ENCODE data around the gene SET.

Gene SET

GRCh38 chr9:128706671-128707381 is 17.8 kb downstream of the SET start:
- no peak for ATAC-seq
- TF ChIP-seq OSR1 (CRISPR knock-in tag; IDR thresholded peaks at IDR 0.05) (no peak), PATZ1 (CRISPR knock-in tag; IDR thresholded peaks at IDR 0.05; ENCODE audit: borderline replicate concordance) (no peak), TCF4 (CRISPR knock-in tag; IDR thresholded peaks at IDR 0.05; ENCODE audit: borderline replicate concordance) (no peak), PPARA (CRISPR knock-in tag; IDR thresholded peaks at IDR 0.05; ENCODE audit: borderline replicate concordance) (no peak), ARNTL (CRISPR knock-in tag; IDR thresholded peaks at IDR 0.05; ENCODE audit: borderline replicate concordance, low read depth) (no peak)

GRCh38 chr9:128707446-128707845 is 18.4 kb downstream of the SET start:
- no peak for ATAC-seq
- TF ChIP-seq BACH2 (CRISPR knock-in tag; IDR thresholded peaks at IDR 0.05; ENCODE audit: borderline replicate concordance) = no peak
- no peak for TF ChIP-seq ZNF70 (CRISPR knock-in tag; IDR thresholded peaks at IDR 0.05)
- TF ChIP-seq PATZ1 (CRISPR knock-in tag; IDR thresholded peaks at IDR 0.05; ENCODE audit: borderline replicate concordance) = no peak
- TF ChIP-seq ESRRG (CRISPR knock-in tag; IDR thresholded peaks at IDR 0.05) = no peak
- TF ChIP-seq TOX (CRISPR knock-in tag; IDR thresholded peaks at IDR 0.05; ENCODE audit: borderline replicate concordance) = no peak
- TF ChIP-seq ZC3H10 (CRISPR knock-in tag; IDR thresholded peaks at IDR 0.05) = no peak
- TF ChIP-seq TCF4 (CRISPR knock-in tag; IDR thresholded peaks at IDR 0.05; ENCODE audit: borderline replicate concordance) = no peak
- TF ChIP-seq ZFP30 (CRISPR knock-in tag; IDR thresholded peaks at IDR 0.05) = no peak
- TF ChIP-seq ARNTL (CRISPR knock-in tag; IDR thresholded peaks at IDR 0.05; ENCODE audit: borderline replicate concordance, low read depth) = no peak
- no peak for TF ChIP-seq ZNF8 (CRISPR knock-in tag; IDR thresholded peaks at IDR 0.05)
- no peak for TF ChIP-seq CSRNP3 (CRISPR knock-in tag; IDR thresholded peaks at IDR 0.05)
- no peak for TF ChIP-seq GLIS3 (CRISPR knock-in tag; IDR thresholded peaks at IDR 0.05)
- TF ChIP-seq OSR1 (CRISPR knock-in tag; IDR thresholded peaks at IDR 0.05) = no peak
- TF ChIP-seq PPARA (CRISPR knock-in tag; IDR thresholded peaks at IDR 0.05; ENCODE audit: borderline replicate concordance) = no peak
- no peak for TF ChIP-seq RARB (CRISPR knock-in tag; IDR thresholded peaks at IDR 0.05)
- no peak for TF ChIP-seq CREB5 (CRISPR knock-in tag; IDR thresholded peaks at IDR 0.05; ENCODE audit: low read depth)
- no peak for TF ChIP-seq ISL1 (CRISPR knock-in tag; IDR thresholded peaks at IDR 0.05)
- no peak for TF ChIP-seq ZNF565 (CRISPR knock-in tag; conservative IDR thresholded peaks at IDR 0.05; ENCODE audit: low read depth)

GRCh38 chr9:128712451-128713410 is 23.7 kb downstream of the SET start:
- no peak for ATAC-seq
- TF ChIP-seq CSDC2 (CRISPR knock-in tag; IDR thresholded peaks at IDR 0.05) (no peak), ARNTL (CRISPR knock-in tag; IDR thresholded peaks at IDR 0.05; ENCODE audit: borderline replicate concordance, low read depth) (no peak), PPARA (CRISPR knock-in tag; IDR thresholded peaks at IDR 0.05; ENCODE audit: borderline replicate concordance) (no peak), ESRRG (CRISPR knock-in tag; IDR thresholded peaks at IDR 0.05) (no peak), PATZ1 (CRISPR knock-in tag; IDR thresholded peaks at IDR 0.05; ENCODE audit: borderline replicate concordance) (no peak), TSHZ2 (CRISPR knock-in tag; IDR thresholded peaks at IDR 0.05) (no peak), CSRNP3 (CRISPR knock-in tag; IDR thresholded peaks at IDR 0.05) (no peak)
